Uterus (tissue), 4 donors: ENCODE measurements around the gene CSNK1E. TPM values are rescaled to one million over a fixed set of nuclear protein-coding genes. Genes with fewer than 3 reads are reported as not detected.

Experiments
- DNase-seq, 2 donors: peaks; one replicate each; pipeline ENCODE4 v3.0.0-alpha.2; 2019 to 2020
- H3K27ac ChIP-seq, 2 donors: fragments of 200-600 bp; sonication (generic); 1 replicate in 1 of 2; 2 replicates in 1 of 2; pipeline ENCODE4 v1.5.1; 2016 to 2018
- H3K27me3 ChIP-seq, 2 donors: fragments of 200-600 bp; sonication (generic); one replicate each; pipeline ENCODE4 v1.5.1; 2018 to 2019; ENCODE audit warnings: control low read depth in 1 of 2
- H3K36me3 ChIP-seq, 2 donors: fragments of 200-600 bp; sonication (generic); one replicate each; pipeline ENCODE4 v1.5.1; 2019; ENCODE audit warnings: control low read depth in 1 of 2
- H3K4me1 ChIP-seq, 2 donors: fragments of 200-600 bp; sonication (generic); one replicate each; pipeline ENCODE4 v1.5.1; 2018 to 2019; ENCODE audit warnings: control low read depth in 1 of 2
- H3K4me3 ChIP-seq, 2 donors: fragments of 200-600 bp; sonication (generic); 1 replicate in 1 of 2; 2 replicates in 1 of 2; pipeline ENCODE4 v1.5.1; 2018 to 2019; ENCODE audit warnings: mild to moderate bottlenecking in 1 of 2
- H3K9me3 ChIP-seq, 2 donors: fragments of 200-600 bp; sonication (generic); one replicate each; pipeline ENCODE4 v1.5.1; 2019; ENCODE audit warnings: control low read depth in 1 of 2
- CTCF ChIP-seq, 4 experiments: fragments of 200-600 bp in 2 of 4; fragments of 450-650 bp in 2 of 4; sonication (generic) in 2 of 4; IDR thresholded peaks; one replicate each; pipeline ENCODE4 v1.5.1; 2016 to 2019; ENCODE audit warnings: antibody characterized with exemption in 4 of 4, mild to moderate bottlenecking in 2 of 4, moderate library complexity in 1 of 4
- POLR2A ChIP-seq, 2 donors: fragments of 450-650 bp; IDR thresholded peaks; one replicate each; pipeline ENCODE4 v1.6.1; 2016; ENCODE audit warnings: antibody characterized with exemption in 2 of 2, mild to moderate bottlenecking in 1 of 2, moderate library complexity in 1 of 2
- intact Hi-C: fragments of 100-400 bp; cut with DNase I; formaldehyde crosslinking; loops from one replicate; pipeline ENCODE4 v1.15.1; 2023; ENCODE audit warnings: low total_unique reads
- total RNA-seq, 4 donors: library from RNA; depleted of rRNA in 3 of 4; stranded (reverse); fragments of >200 nt in 3 of 4; gene quantifications; one replicate each; pipeline versions ENCODE4 v1.1.0 to v1.2.4, GENCODE V29; 2014 to 2023
- donor health status: DM: yes; HTN: yes; CAD: no.

Gene CSNK1E
- total RNA-seq, 4 donors from 2014 or later: 22.1 to 171 (median 100) TPM

- H3K4me1 ChIP-seq: peaks cover 5 to 21% of the 10 kb centered on the region in 2 donors
Measured at GRCh38 chr22:38259370-38259769, 57.9 kb downstream of the CSNK1E start.

GRCh38 chr22:38258895-38259294, 58.3 kb downstream of the CSNK1E start:
- Histone ChIP-seq H3K27me3 (no peaks in the 10 kb centered on the region), H3K27ac (peak overlapping the region; percentile 78 to 88), H3K4me1 (peaks cover 5 to 21% of the 10 kb centered on the region in 2 donors), H3K9me3 (no peaks in the 10 kb centered on the region), H3K36me3 (no peaks in the 10 kb centered on the region), H3K4me3 (no peak overlapping the region)
- no peak for TF ChIP-seq CTCF (IDR thresholded peaks at IDR 0.05)
- TF ChIP-seq POLR2A (IDR thresholded peaks at IDR 0.05): no peak
- intact Hi-C loops: no loop called here
- DNase-seq: peak; percentile 73 to 82

More at GRCh38 chr22:38259370-38259769, 57.9 kb downstream of the CSNK1E start:
- Histone ChIP-seq H3K27ac (peak overlapping the region; percentile 78 to 88), H3K36me3 (no peaks in the 10 kb centered on the region), H3K9me3 (no peaks in the 10 kb centered on the region), H3K4me3 (no peak overlapping the region), H3K27me3 (no peaks in the 10 kb centered on the region)
- TF ChIP-seq CTCF (IDR thresholded peaks at IDR 0.05) (no peak), POLR2A (IDR thresholded peaks at IDR 0.05) (no peak)
- DNase-seq: no peak
- intact Hi-C loops: no loop called here

- Histone ChIP-seq H3K27ac (peak overlapping the region; percentile 78 to 88), H3K4me3 (peak overlapping the region in 1 of 2 donors; percentile 18), H3K9me3 (no peaks in the 10 kb centered on the region), H3K4me1 (peaks cover 5 to 21% of the 10 kb centered on the region in 2 donors), H3K36me3 (no peaks in the 10 kb centered on the region), H3K27me3 (no peaks in the 10 kb centered on the region)
- intact Hi-C loops: no loop called here
- DNase-seq: peak in 1 of 2 donors; percentile 48
- TF ChIP-seq CTCF (IDR thresholded peaks at IDR 0.05): no peak
- TF ChIP-seq POLR2A (IDR thresholded peaks at IDR 0.05): no peak
Measured at GRCh38 chr22:38257650-38258250, 59.5 kb downstream of the CSNK1E start.

GRCh38 chr22:38257181-38257580, 60.1 kb downstream of the CSNK1E start:
- DNase-seq: peak in 1 of 2 donors; percentile 47
- Histone ChIP-seq H3K27me3 (no peaks in the 10 kb centered on the region), H3K36me3 (no peaks in the 10 kb centered on the region), H3K27ac (peak overlapping the region; percentile 78 to 88), H3K9me3 (no peaks in the 10 kb centered on the region), H3K4me1 (peaks cover 5 to 21% of the 10 kb centered on the region in 2 donors), H3K4me3 (peak overlapping the region; percentile 1 to 18)
- intact Hi-C loops: no loop called here
- TF ChIP-seq CTCF (IDR thresholded peaks at IDR 0.05): no peak
- peak in 1 of 2 donors; percentile 27 for TF ChIP-seq POLR2A (IDR thresholded peaks at IDR 0.05)

- Histone ChIP-seq H3K4me1 (peaks cover 5 to 13% of the 10 kb centered on the region in 2 donors), H3K4me3 (no peak overlapping the region), H3K36me3 (no peaks in the 10 kb centered on the region), H3K27ac (peak overlapping the region in 1 of 2 donors; percentile 88), H3K9me3 (no peaks in the 10 kb centered on the region), H3K27me3 (no peaks in the 10 kb centered on the region)
- intact Hi-C loops: no loop called here
- TF ChIP-seq POLR2A (IDR thresholded peaks at IDR 0.05) (no peak), CTCF (IDR thresholded peaks at IDR 0.05) (no peak)
- no peak for DNase-seq
Measured at GRCh38 chr22:38255697-38256096, 61.5 kb downstream of the CSNK1E start.
